AG04449 (cell line): ENCODE measurements around the gene EIF3F.

Experiments used
- CTCF ChIA-PET: fragments of 350-600 bp; formaldehyde crosslinking; extraction: SDS; loops from one replicate; lab custom pipeline; 2021; ENCODE audit warnings: antibody characterized with exemption; lab: Yijun Ruan, JAX
- POLR2A ChIA-PET: fragments of 400-600, 350-600 bp; formaldehyde crosslinking; extraction: SDS; loops from one replicate; lab custom pipeline; 2020; ENCODE audit warnings: antibody characterized with exemption, inconsistent platforms; lab: Yijun Ruan, JAX
- DNase-seq: peaks from one replicate; pipeline ENCODE4 v3.0.0-alpha.2; 2010; ENCODE audit warnings: low read depth, low spot score
- H3K4me3 ChIP-seq: 2 replicates; pipeline ENCODE4 v1.5.1; 2011; ENCODE audit warnings: low read depth, mild to moderate bottlenecking, control low read depth, low read length
- TF ChIP-seq, protein P1 (sequence below): IDR thresholded peaks from one replicate; pipeline ENCODE4 v1.5.1; 2011; ENCODE audit warnings: mild to moderate bottlenecking, moderate library complexity, low read length, control low read depth, inconsistent platforms; ENCODE audit not compliant: insufficient read depth; ENCODE audit errors: missing control alignments

EIF3F gene

DNA sequence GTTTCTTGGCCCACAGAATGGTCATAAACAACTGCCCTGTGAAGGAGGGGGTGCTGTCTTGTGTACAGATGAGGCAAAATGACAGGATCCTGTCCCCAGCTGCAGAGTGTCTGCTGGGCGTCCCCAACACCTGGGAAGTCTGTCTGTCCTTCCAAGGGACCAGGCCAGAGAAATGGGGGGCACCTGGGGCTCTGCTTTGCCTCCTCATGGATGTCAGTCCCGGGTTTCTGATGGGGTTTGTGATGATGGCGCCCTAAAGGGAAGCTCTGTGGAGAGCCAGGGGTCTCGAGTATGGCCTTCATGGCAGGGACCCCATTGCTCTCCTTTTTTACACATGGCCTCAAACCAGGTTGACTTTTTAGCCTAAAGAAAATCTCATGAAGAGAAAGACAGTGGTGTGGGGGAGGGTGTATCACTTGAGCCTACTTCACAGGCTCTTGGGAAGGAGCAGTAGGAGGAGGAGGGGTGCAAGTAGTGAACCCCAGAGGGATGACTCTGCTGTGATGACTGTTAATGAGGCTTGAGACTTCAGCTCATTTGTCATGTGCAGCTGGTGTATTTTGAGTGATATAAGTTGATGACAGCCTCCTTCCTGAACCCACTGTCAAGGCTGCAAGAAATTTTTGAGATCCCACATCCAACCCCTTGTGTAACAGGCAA lies 53.3 kb downstream of the EIF3F start:
- POLR2A ChIA-PET = no interaction called here
- CTCF ChIA-PET = interaction anchor here (1.0 to 17.4 kb wide), 2 partner anchors 8 to 53 kb away, joined by 3 to 694 read pairs; no protein-coding TSS in a partner anchor
- TF ChIP-seq, protein P1, sequence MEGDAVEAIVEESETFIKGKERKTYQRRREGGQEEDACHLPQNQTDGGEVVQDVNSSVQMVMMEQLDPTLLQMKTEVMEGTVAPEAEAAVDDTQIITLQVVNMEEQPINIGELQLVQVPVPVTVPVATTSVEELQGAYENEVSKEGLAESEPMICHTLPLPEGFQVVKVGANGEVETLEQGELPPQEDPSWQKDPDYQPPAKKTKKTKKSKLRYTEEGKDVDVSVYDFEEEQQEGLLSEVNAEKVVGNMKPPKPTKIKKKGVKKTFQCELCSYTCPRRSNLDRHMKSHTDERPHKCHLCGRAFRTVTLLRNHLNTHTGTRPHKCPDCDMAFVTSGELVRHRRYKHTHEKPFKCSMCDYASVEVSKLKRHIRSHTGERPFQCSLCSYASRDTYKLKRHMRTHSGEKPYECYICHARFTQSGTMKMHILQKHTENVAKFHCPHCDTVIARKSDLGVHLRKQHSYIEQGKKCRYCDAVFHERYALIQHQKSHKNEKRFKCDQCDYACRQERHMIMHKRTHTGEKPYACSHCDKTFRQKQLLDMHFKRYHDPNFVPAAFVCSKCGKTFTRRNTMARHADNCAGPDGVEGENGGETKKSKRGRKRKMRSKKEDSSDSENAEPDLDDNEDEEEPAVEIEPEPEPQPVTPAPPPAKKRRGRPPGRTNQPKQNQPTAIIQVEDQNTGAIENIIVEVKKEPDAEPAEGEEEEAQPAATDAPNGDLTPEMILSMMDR = no peak
- DNase-seq = no peak
- no peak overlapping the region for H3K4me3 ChIP-seq

DNA sequence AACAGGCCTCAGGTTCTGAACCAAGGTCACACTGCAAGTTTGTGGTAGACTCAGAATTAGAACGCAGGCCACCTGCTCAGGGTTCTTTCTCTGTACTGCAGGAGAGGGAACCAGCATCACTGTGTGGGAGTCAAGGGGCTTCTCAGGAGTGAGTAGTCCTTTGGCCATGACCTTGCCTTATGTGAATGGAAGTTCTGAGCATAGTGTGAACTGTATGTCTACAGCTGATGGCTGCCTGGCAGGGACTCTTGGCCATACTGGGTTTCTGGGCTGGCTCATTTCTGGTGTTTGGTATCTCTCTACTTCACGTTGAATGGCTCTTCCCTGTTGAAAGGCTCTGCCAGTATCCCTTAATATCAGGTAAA lies 53.8 kb downstream of the EIF3F start:
- ChIA-PET CTCF (interaction anchor here (1.0 to 17.4 kb wide), 2 partner anchors 8 to 52 kb away, joined by 3 to 694 read pairs; no protein-coding TSS in a partner anchor), POLR2A (no interaction called here)
- no peak overlapping the region for H3K4me3 ChIP-seq

DNA sequence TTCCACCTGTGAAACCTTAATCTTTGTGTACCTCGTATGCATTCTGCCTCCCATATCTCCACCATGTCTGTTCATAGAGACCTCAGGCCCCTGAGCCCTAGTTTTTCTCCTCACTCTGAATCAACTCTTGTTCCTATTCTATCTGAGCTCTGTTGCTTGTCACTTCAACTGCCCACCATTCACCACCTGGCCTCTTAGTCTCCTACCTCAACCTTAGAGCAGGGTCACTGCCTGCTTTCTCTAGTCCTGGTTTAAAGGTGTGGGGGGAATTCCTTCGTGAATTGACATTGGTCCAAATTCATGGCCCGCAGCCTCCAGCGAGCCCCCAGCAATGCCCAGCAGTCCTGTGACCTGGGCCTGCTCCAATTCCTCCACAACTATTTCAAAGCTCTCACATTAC lies 54.4 kb downstream of the EIF3F start:
- CTCF ChIA-PET = interaction anchor here (4.3 to 17.4 kb wide), 2 partner anchors 8 to 52 kb away, joined by 41 to 694 read pairs; no protein-coding TSS in a partner anchor
- no peak for DNase-seq
- POLR2A ChIA-PET = no interaction called here
- TF ChIP-seq, protein P1 = no peak
- H3K4me3 ChIP-seq = no peak overlapping the region

More for the DNA sequence above, 53.8 kb downstream of the EIF3F start:
- no peak for DNase-seq
- TF ChIP-seq, protein P1 = no peak

- DNase-seq = no peak
- H3K4me3 ChIP-seq = no peak overlapping the region
- CTCF ChIA-PET = interaction anchor here (0.8 to 17.4 kb wide), 6 partner anchors 10 to 56 kb away, joined by 3 to 694 read pairs (median 8); no protein-coding TSS in a partner anchor
- POLR2A ChIA-PET = no interaction called here
- TF ChIP-seq, protein P1 = no peak
Measured at GRCh38 chr11:8043756-8044155, 56.6 kb downstream of the EIF3F start.

DNA sequence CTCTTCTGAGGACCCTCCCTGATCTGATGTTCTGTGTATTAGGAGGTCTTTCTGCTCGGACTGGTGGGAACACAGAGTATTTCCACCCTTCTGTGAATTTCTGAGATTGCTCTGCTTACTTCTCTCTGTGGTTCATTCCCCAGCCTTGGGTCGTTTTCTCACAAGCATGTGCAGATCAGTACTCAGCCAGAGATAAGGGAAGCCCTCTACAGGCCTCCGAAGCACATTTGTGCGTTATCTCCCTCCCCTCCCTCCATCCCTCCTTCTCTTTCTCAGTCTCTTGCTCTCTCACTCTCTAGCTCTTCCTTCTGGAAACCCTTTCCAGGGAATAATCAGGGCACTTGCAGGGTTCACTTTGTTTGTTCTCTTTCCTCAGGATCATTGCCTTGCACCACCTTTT lies 58.7 kb downstream of the EIF3F start:
- ChIA-PET CTCF (no interaction called here), POLR2A (no interaction called here)

DNA sequence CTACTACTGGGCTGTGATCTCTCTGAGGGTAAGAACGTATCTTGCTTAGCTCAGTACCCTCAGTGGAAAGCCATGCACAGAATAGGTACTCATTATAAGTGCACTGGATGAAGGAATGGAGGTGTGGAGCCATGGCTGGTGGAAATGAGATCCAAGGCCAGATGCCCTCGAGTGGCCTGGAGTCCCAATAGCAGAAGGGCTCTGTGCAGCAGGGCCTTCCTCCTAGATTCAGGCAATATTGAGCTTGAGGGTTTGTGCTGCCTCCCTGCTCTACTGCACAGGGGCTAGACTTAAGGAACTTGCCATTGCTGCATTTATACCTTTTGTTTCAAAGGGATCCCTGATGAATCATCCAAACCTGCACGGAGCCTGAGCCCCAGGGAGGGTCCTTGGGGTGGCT lies 60.2 kb downstream of the EIF3F start:
- POLR2A ChIA-PET = no interaction called here

More for the DNA sequence above, 58.7 kb downstream of the EIF3F start:
- H3K4me3 ChIP-seq = no peak overlapping the region
- TF ChIP-seq, protein P1 = no peak
- no peak for DNase-seq

More for the DNA sequence above, 60.2 kb downstream of the EIF3F start:
- TF ChIP-seq, protein P1 = no peak
- no peak for DNase-seq
- no peak overlapping the region for H3K4me3 ChIP-seq
- CTCF ChIA-PET = interaction anchor here (1.2 to 2.2 kb wide), 4 partner anchors 13 to 44 kb away, joined by 3 to 22 read pairs (median 6); no protein-coding TSS in a partner anchor
